Heart right ventricle (tissue), 16 donors: ENCODE results near the gene NF1. TPM values are rescaled to one million over a fixed set of nuclear protein-coding genes. Genes with fewer than 3 reads are reported as not detected.
"Not testable (repeated sequence)": the region's sequence is repeated elsewhere in the genome, so short reads cannot be mapped to it uniquely, and the experiment has no call there.

Experiments
- ATAC-seq, 8 donors: fragments of 200-7000 bp; cut with Tn5 transposase; one replicate each; pipeline ENCODE4 v1.9.1; 2020; ENCODE audit warnings: mild to moderate bottlenecking in 8 of 8, moderate library complexity in 8 of 8, moderate number of reproducible peaks in 1 of 8
- DNase-seq, 2 donors: peaks; one replicate each; pipeline ENCODE4 v3.0.0-alpha.2; 2020
- H3K27ac ChIP-seq, 10 donors: fragments of 200-600 bp; sonication (generic) in 2 of 10; one replicate each; pipeline versions ENCODE4 v1.5.0 to v1.8.0; 2020 to 2022; ENCODE audit warnings: mild to moderate bottlenecking in 3 of 10
- H3K27me3 ChIP-seq, 7 donors: fragments of 200-600 bp; one replicate each; pipeline ENCODE4 v1.8.0; 2021 to 2022; ENCODE audit warnings: mild to moderate bottlenecking in 2 of 7
- H3K36me3 ChIP-seq, 9 donors: fragments of 200-600 bp; sonication (generic) in 1 of 9; one replicate each; pipeline versions ENCODE4 v1.5.0 to v1.8.0; 2020 to 2022; ENCODE audit warnings: mild to moderate bottlenecking in 2 of 9
- H3K4me1 ChIP-seq, 9 donors: fragments of 200-600 bp; sonication (generic) in 1 of 9; one replicate each; pipeline versions ENCODE4 v1.5.0 to v1.8.0; 2020 to 2022; ENCODE audit warnings: mild to moderate bottlenecking in 4 of 9
- H3K4me3 ChIP-seq, 10 donors: fragments of 200-600 bp; sonication (generic) in 2 of 10; one replicate each; pipeline versions ENCODE4 v1.5.0 to v1.8.0; 2020 to 2022; ENCODE audit warnings: mild to moderate bottlenecking in 7 of 10, moderate library complexity in 2 of 10
- H3K9me3 ChIP-seq, 11 donors: fragments of 200-600 bp in 10 of 11; sonication (generic) in 2 of 11; one replicate each; pipeline versions ENCODE4 v1.5.0 to v1.8.0; 2013 to 2022; ENCODE audit warnings: mild to moderate bottlenecking in 2 of 11, control low read depth in 1 of 11, moderate library complexity in 1 of 11
- CTCF ChIP-seq, 9 donors: fragments of 200-600 bp; sonication (generic) in 2 of 9; IDR thresholded peaks; one replicate each; pipeline versions ENCODE4 v1.5.0 to v1.8.0; 2021 to 2022; ENCODE audit warnings: antibody characterized with exemption in 9 of 9, mild to moderate bottlenecking in 5 of 9, moderate library complexity in 1 of 9
- WGBS, 2 donors: extraction: QIAGEN DNeasy Blood & Tissue Kit; methylation state at CpG; one replicate each; pipeline ENCODE4 v1.1.7; 2013; ENCODE audit warnings: inconsistent platforms in 1 of 2; 5-methylcytosine and 5-hydroxymethylcytosine counted together
- intact Hi-C, 10 donors: fragments of 100-400 bp; cut with DNase I; formaldehyde crosslinking; loops; one replicate each; pipeline versions ENCODE4 v1.11.1 to v1.14.2; 2022
- polyA plus RNA-seq, 2 donors: library from polyadenylated mRNA; stranded (reverse); fragments of 200-250 nt; gene quantifications; one replicate each; pipeline ENCODE4 v1.2.3, GENCODE V29; 2013
- total RNA-seq, 10 donors: library from RNA; stranded (reverse); fragmentation: NEBNext Ultra II Directional in 3 of 10; extraction: Animal tissue kit (Norgen Biotek cat#: 25700) in 3 of 10; gene quantifications; one replicate each; pipeline versions ENCODE4 v1.2.1 to v1.2.4, GENCODE V29; 2021 to 2023
- donor health status: Arrhythmogenic right ventricular cardiomyopathy.
- donor health status: ischemic (EF 13 %, LVEDD 7.1; RV severe dilation, severe dysfunction).
- donor health status: healthy with polysubstance abuse.
- donor health status: DM: no; HTN: yes; CAD: no.
- donor health status: DM: no; HTN: no; CAD: no.
- donor health status: ischemic (EF 25% LVEDD 6.9; RV normal size, moderate dysfunction).
- donor health status: ischemic (EF 25% LVEDD 5.7; RV mildly dilated, moderate dysfunction).
- donor health status: healthy.
- donor health status: DM: yes; HTN: yes; CAD: no.
- donor health status: Ischemic cardiomyopathy.
- donor health status: ischemic (EF 35%, LVEDD 5.7; RV mildly dilated, moderate dysfunction).
- donor health status: nonischemic (EF 11% LVEDD 7.7; RV severe dilation, severe dysfunction).
- donor health status: DM: yes; HTN: yes; CAD: no.
- donor health status: PGD.
- donor health status: ischemic (EF 29% LVEDD 5.4; RV normal size, mild dysfunction).
- donor health status: nonischemic (EF 23%, LVEDD 6.1; RV moderate dilation, normal function).

Gene NF1
- total and polyA plus RNA-seq, 12 donors: 4.2 to 71.0 (median 54.6) TPM

DNA sequence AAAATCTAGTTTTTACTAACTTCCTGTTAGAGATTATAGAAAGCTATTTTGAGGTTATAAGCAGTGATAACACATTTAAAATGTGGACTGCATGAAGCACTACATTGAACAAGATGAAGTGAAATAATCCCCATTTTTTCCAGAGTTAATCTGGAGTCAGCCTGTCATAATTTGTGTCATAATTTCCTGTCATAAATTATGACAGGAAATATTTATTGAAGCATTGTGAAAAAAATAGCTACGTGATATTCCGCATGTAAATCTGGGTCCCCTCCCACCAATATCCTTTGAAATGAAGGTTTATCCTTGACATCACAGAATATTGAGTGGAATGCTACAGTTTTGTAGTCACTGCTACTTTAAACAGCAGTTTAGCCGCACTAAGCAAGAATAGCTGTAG lies 162.2 kb downstream of the NF1 start:
- Histone ChIP-seq H3K4me1 (peaks cover 0 to 8% (median 0%) of the 10 kb centered on the region in 9 donors), H3K4me3 (no peak overlapping the region), H3K27ac (no peak overlapping the region), H3K27me3 (no peaks in the 10 kb centered on the region), H3K9me3 (no peaks in the 10 kb centered on the region), H3K36me3 (peaks cover 0 to 72% (median 19%) of the 10 kb centered on the region in 9 donors)
- no peak for ATAC-seq
- TF ChIP-seq CTCF (IDR thresholded peaks at IDR 0.05): no peak
- intact Hi-C loops: no loop called here
- WGBS, 2 donors: 67 to 69% methylated on average over 3 of the region's 3 CpGs
- DNase-seq: no peak

DNA sequence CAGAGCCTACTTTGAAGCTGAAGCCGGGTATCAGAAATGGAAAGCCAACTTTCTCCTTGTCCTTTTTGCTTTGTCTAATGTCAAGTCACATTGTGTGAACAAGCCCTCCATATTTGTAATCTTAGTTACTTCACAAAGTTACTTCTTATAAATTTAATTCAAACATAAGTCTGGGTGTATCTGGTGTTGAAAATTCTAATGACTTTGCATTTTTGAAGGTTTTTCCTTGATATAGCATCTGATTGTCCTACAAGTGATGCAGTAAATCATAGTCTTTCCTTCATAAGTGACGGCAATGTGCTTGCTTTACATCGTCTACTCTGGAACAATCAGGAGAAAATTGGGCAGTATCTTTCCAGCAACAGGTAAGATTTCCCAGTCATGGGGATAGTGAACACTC lies 165.4 kb downstream of the NF1 start:
- intact Hi-C loops: no loop called here
- H3K27ac ChIP-seq: no peak overlapping the region
- H3K36me3 ChIP-seq: peaks cover 0 to 71% (median 26%) of the 10 kb centered on the region in 9 donors
- ATAC-seq: no peak
- WGBS, 2 donors: 93 to 97% methylated on average over 3 of the region's 3 CpGs
- no peaks in the 10 kb centered on the region for H3K9me3 ChIP-seq
- DNase-seq: no peak
- no peak for TF ChIP-seq CTCF (IDR thresholded peaks at IDR 0.05)
- H3K4me1 ChIP-seq: peaks cover 0 to 8% (median 0%) of the 10 kb centered on the region in 9 donors
- H3K4me3 ChIP-seq: no peak overlapping the region
- H3K27me3 ChIP-seq: no peaks in the 10 kb centered on the region

- ATAC-seq: no peak
- no peaks in the 10 kb centered on the region for H3K9me3 ChIP-seq
- intact Hi-C loops: no loop called here
- no peak overlapping the region for H3K27ac ChIP-seq
- WGBS, 2 donors: 48 to 65% methylated on average over 1 of the region's 1 CpG
- H3K4me1 ChIP-seq: peaks cover 0 to 7% (median 0%) of the 10 kb centered on the region in 9 donors
- no peak overlapping the region for H3K4me3 ChIP-seq
- H3K27me3 ChIP-seq: no peaks in the 10 kb centered on the region
- no peak for DNase-seq
- no peak for TF ChIP-seq CTCF (IDR thresholded peaks at IDR 0.05)
- H3K36me3 ChIP-seq: peaks cover 0 to 84% (median 31%) of the 10 kb centered on the region in 9 donors
Measured at GRCh38 chr17:31261601-31262000, 166.8 kb downstream of the NF1 start.

DNA sequence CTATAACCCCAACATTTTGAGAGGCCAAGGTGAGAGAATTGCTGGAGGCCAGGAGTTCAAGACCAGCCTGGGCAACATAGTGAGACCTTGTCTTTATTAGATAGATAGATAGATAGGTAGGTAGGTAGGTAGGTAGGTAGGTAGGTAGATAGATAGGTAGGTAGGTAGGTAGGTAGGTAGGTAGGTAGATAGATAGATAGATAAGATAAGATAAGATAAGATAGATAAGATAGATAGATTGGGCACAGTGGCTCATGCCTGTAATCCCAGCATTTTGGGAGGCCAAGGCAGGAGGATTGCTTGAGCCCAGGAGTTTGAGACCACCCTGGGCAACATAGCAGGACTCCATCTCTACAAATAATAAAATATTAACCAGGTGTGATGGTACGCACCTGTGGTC lies 168.1 kb downstream of the NF1 start:
- ATAC-seq, H3K4me3 ChIP-seq, DNase-seq, intact Hi-C loops, H3K4me1 ChIP-seq, H3K27ac ChIP-seq, H3K27me3 ChIP-seq, H3K9me3 ChIP-seq: not testable (repeated sequence)
- peaks cover 0 to 94% (median 36%) of the 10 kb centered on the region in 9 donors for H3K36me3 ChIP-seq
- WGBS, 2 donors: 95 to 98% methylated on average over 1 of the region's 1 CpG

DNA sequence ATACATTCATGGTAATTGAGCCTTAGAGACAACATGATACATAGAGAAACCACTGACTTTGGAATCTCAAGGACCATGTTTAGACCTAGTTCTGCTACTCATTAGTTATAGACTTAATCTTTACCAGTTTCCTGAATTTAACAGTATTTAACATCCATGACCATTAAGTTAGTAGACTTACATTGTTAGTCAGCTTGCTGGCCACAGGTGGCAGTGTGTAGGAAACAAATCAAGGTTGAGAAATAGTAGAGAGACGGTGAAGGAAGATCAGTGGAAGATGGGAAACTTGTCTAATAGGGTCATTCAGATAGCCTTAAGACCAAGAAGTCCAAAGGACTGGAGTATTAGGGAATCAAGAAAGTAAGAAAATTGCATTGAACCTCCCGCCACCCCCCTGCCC lies 171.3 kb downstream of the NF1 start:
- ATAC-seq (no peak), DNase-seq (no peak)
- Histone ChIP-seq H3K27me3 (no peaks in the 10 kb centered on the region), H3K36me3 (peaks cover 0 to 93% (median 22%) of the 10 kb centered on the region in 9 donors), H3K4me1 (peaks cover 0 to 27% (median 19%) of the 10 kb centered on the region in 9 donors), H3K4me3 (no peak overlapping the region), H3K9me3 (no peaks in the 10 kb centered on the region), H3K27ac (no peak overlapping the region)
- TF ChIP-seq CTCF (IDR thresholded peaks at IDR 0.05): peak in 3 of 9 donors; percentile 5 to 35 (median 17)
- intact Hi-C loops: no loop called here
- WGBS, 2 donors: 89 to 94% methylated on average over 2 of the region's 2 CpGs
